Endothelial cell of umbilical vein (primary cell): ENCODE results near the gene CCDC12. TPM values are rescaled to one million over a fixed set of nuclear protein-coding genes. Genes with fewer than 3 reads are reported as not detected.
A peak's percentile ranks its signal among the peaks of the same experiment; 100 is the strongest.

ENCODE experiments used
- BruUV-seq: library from RNA; stranded (reverse); fragments of 400-500 nt; replicated peaks from 2 replicates; lab custom pipeline; 2021; lab: Mats Ljungman, UMichigan
- CTCF ChIA-PET: fragments of 300-600, 350-600 bp; sonication (Branson Sonifier 250); formaldehyde crosslinking; loops from one replicate; lab custom pipeline; 2021; ENCODE audit warnings: antibody characterized with exemption, inconsistent platforms; lab: Charles Lee
- POLR2A ChIA-PET: fragments of 300-600, 350-600 bp; sonication (Branson Sonifier 250); formaldehyde crosslinking; loops from one replicate; lab custom pipeline; 2021; ENCODE audit warnings: antibody characterized with exemption, inconsistent platforms; lab: Charles Lee
- DNase-seq: peaks from one replicate; pipeline ENCODE4 v3.0.0-alpha.2; 2011; ENCODE audit warnings: low read depth, low spot score
- FAIRE-seq: peaks from 2 replicates; lab custom pipeline; 2011; peaks lifted over from hg19 to GRCh38; lab: Jason Lieb, UNC
- H2AFZ ChIP-seq: 2 replicates; pipeline ENCODE4 v1.6.0; 2012; ENCODE audit warnings: low read depth, low read length, control low read depth, inconsistent platforms
- H3K27ac ChIP-seq: 2 replicates; pipeline ENCODE4 v1.5.1; 2011; ENCODE audit warnings: low read depth, mild to moderate bottlenecking, control low read depth, low read length, moderate library complexity; ENCODE audit not compliant: insufficient read depth
- H3K27me3 ChIP-seq, 2 experiments: 2 replicates each; pipeline versions ENCODE4 v1.6.0 to v1.6.1; 2011; ENCODE audit warnings: low read length in 2 of 2, mixed read lengths in 1 of 2; ENCODE audit not compliant: control insufficient read depth in 2 of 2, insufficient read depth in 2 of 2
- H3K36me3 ChIP-seq, 2 experiments: 2 replicates in 1 of 2; 3 replicates in 1 of 2; pipeline ENCODE4 v1.5.1; 2011; ENCODE audit warnings: low read length in 2 of 2, mild to moderate bottlenecking in 1 of 2, moderate library complexity in 1 of 2; ENCODE audit not compliant: control insufficient read depth in 2 of 2, insufficient read depth in 2 of 2; ENCODE audit errors: extremely low read depth in 1 of 2
- H3K4me1 ChIP-seq: 3 replicates; pipeline ENCODE4 v1.5.1; 2011; ENCODE audit warnings: mild to moderate bottlenecking, low read length; ENCODE audit not compliant: control insufficient read depth, insufficient read depth; ENCODE audit errors: extremely low read depth
- H3K4me2 ChIP-seq: 2 replicates; pipeline ENCODE4 v1.6.1; 2011; ENCODE audit warnings: low read length, control low read depth, mixed read lengths; ENCODE audit not compliant: insufficient read depth
- H3K4me3 ChIP-seq, 3 experiments: fragments of 200-600 bp in 1 of 3; sonication (generic), shearing (Covaris generic) in 1 of 3; replicated peaks in 1 of 3; 2 replicates each; pipeline ENCODE4 v1.5.1; 2011 to 2016; ENCODE audit warnings: control low read depth in 3 of 3, low read length in 3 of 3, mild to moderate bottlenecking in 2 of 3, inconsistent platforms in 1 of 3, low read depth in 1 of 3, moderate library complexity in 1 of 3; ENCODE audit not compliant: insufficient read depth in 1 of 3
- H3K79me2 ChIP-seq: 2 replicates; pipeline ENCODE4 v1.6.0; 2012; ENCODE audit warnings: low read length, inconsistent platforms; ENCODE audit not compliant: control insufficient read depth, insufficient read depth
- H3K9ac ChIP-seq: replicated peaks from 2 replicates; pipeline ENCODE3; 2011; ENCODE audit warnings: low read length, control low read depth; ENCODE audit not compliant: insufficient read depth; ENCODE audit errors: extremely low read depth
- H3K9me1 ChIP-seq: replicated peaks from 3 replicates; pipeline ENCODE4 v1.6.0; 2011; ENCODE audit warnings: mild to moderate bottlenecking, low read length; ENCODE audit not compliant: control insufficient read depth, insufficient read depth; ENCODE audit errors: extremely low read depth
- H3K9me3 ChIP-seq: replicated peaks from 2 replicates; pipeline ENCODE4 v1.5.1; 2012; ENCODE audit warnings: low read length, inconsistent platforms; ENCODE audit not compliant: control insufficient read depth, insufficient read depth
- H4K20me1 ChIP-seq: replicated peaks from 2 replicates; pipeline ENCODE3; 2011; ENCODE audit warnings: mild to moderate bottlenecking, low read length; ENCODE audit not compliant: control insufficient read depth, insufficient read depth; ENCODE audit errors: extremely low read depth
- CTCF ChIP-seq, 2 donors: IDR thresholded peaks; 1 replicate in 1 of 2; 2 replicates in 1 of 2; pipeline ENCODE4 v1.5.1; 2011; ENCODE audit warnings: low read length in 2 of 2, mild to moderate bottlenecking in 2 of 2, moderate library complexity in 2 of 2, control low read depth in 1 of 2, inconsistent platforms in 1 of 2, low read depth in 1 of 2; ENCODE audit not compliant: insufficient read depth in 1 of 2; ENCODE audit errors: extremely low read depth in 1 of 2
- EZH2 ChIP-seq: IDR thresholded peaks from 2 replicates; pipeline ENCODE4 v1.6.1; 2012; ENCODE audit warnings: borderline replicate concordance, low read depth, mild to moderate bottlenecking, moderate library complexity, low read length, inconsistent platforms; ENCODE audit not compliant: severe bottlenecking
- FOS ChIP-seq: IDR thresholded peaks from 2 replicates; pipeline ENCODE4 v1.6.1; 2011; ENCODE audit warnings: mild to moderate bottlenecking, low read length, moderate library complexity, borderline replicate concordance; ENCODE audit not compliant: insufficient read depth
- GATA2 ChIP-seq: IDR thresholded peaks from 2 replicates; pipeline ENCODE4 v1.7.0; 2011; ENCODE audit warnings: low read depth, mild to moderate bottlenecking, moderate library complexity, mixed read lengths, low read length; ENCODE audit not compliant: insufficient read length, insufficient read depth
- JUN ChIP-seq: IDR thresholded peaks from 2 replicates; pipeline ENCODE4 v1.6.1; 2011; ENCODE audit warnings: borderline replicate concordance, low read depth; ENCODE audit not compliant: insufficient read length, insufficient read depth
- MAX ChIP-seq: IDR thresholded peaks from 2 replicates; pipeline ENCODE4 v1.6.1; 2011; ENCODE audit not compliant: insufficient read depth, insufficient read length
- MYC ChIP-seq: IDR thresholded peaks from one replicate; pipeline ENCODE4 v1.6.1; 2011; ENCODE audit warnings: mild to moderate bottlenecking, low read depth, low read length
- POLR2A ChIP-seq: IDR thresholded peaks from 2 replicates; pipeline ENCODE4 v1.6.1; 2012; ENCODE audit warnings: low read depth, mild to moderate bottlenecking, control low read depth, low read length
- POLR2AphosphoS5 ChIP-seq: IDR thresholded peaks from 2 replicates; pipeline ENCODE4 v1.6.1; 2012; ENCODE audit warnings: low read depth, mild to moderate bottlenecking, control low read depth, low read length, moderate library complexity; ENCODE audit not compliant: insufficient read depth
- dilution Hi-C: fragments of 300-500 bp; cut with MboI; formaldehyde crosslinking; loops from one replicate; pipeline ENCODE4 v1.15.0; 2019; ENCODE audit warnings: low sequenced_read_pairs; ENCODE audit not compliant: extremely low pct_ligation_motif_present
- intact Hi-C: fragments of 100-400 bp; cut with micrococcal nuclease; formaldehyde crosslinking; loops from one replicate; pipeline ENCODE4 v1.10.0; 2022
- polyA plus RNA-seq, 4 experiments: library from polyadenylated mRNA; depleted of rRNA in 3 of 4; stranded (reverse) in 3 of 4; unstranded in 1 of 4; fragments of >200 nt; gene quantifications; 2 replicates each; pipeline versions ENCODE4 v1.2.1 to v1.2.3, GENCODE V29; 2011 to 2012; ENCODE audit warnings: missing spikeins in 1 of 4
- total RNA-seq: library from RNA; stranded (reverse); gene quantifications from 2 replicates; pipeline ENCODE4 v1.2.3, GENCODE V29; 2021

The CCDC12 gene
- total and polyA plus RNA-seq, 2 donors (not counting 3 experiments of a cell fraction or from before 2014, with no cell fraction given): 35.1 to 50.5 TPM

GRCh38 chr3:46943237-46944187 lies 33.0 kb downstream of the CCDC12 start:
- Histone ChIP-seq H3K27ac (peak overlapping the region; percentile 86), H3K9me1 (no peaks in the 10 kb centered on the region), H3K9me3 (no peaks in the 10 kb centered on the region), H3K27me3 (no peaks in the 10 kb centered on the region), H2AFZ (no peak overlapping the region), H3K4me1 (peaks cover 50% of the 10 kb centered on the region), H3K9ac (peak overlapping the region; percentile 17), H3K79me2 (peaks cover 83% of the 10 kb centered on the region), H4K20me1 (no peaks in the 10 kb centered on the region), H3K4me3 (no peak overlapping the region), H3K36me3 (peaks cover 0 to 17% of the 10 kb centered on the region in 2 experiments), H3K4me2 (peak overlapping the region; percentile 35)
- BruUV-seq: no TSS peak
- DNase-seq: peak; percentile 74
- TF ChIP-seq MYC (no peak), GATA2 (peak; percentile 100), JUN (peak; percentile 82), MAX (no peak), POLR2A (peak; percentile 58), POLR2AphosphoS5 (peak; percentile 80), CTCF (IDR thresholded peaks at IDR 0.05; ENCODE audit: extremely low read depth in 1 of 2, insufficient read depth in 1 of 2, low read depth in 1 of 2, low read length in 2 of 2) (no peak), FOS (peak; percentile 99), EZH2 (no peak)
- ChIA-PET CTCF (interaction anchor here (1.2 to 1.6 kb wide), 3 partner anchors 8 to 23 kb away, joined by 3 to 9 read pairs (median 4); no protein-coding TSS in a partner anchor), POLR2A (interaction anchor here (0.8 to 0.9 kb wide), 2 partner anchors 8 to 33 kb away, joined by 8 to 9 read pairs; partner anchors contain the start of gene CCDC12)
- dilution Hi-C loops: no loop called here
- intact Hi-C loops: no loop called here
- FAIRE-seq: peak; percentile 97
